K562 (cell line): Measurements from ENCODE around the gene DDX50. TPM values are rescaled to one million over a fixed set of nuclear protein-coding genes. Genes with fewer than 3 reads are reported as not detected.

Source experiments
- CCNT2 ChIP-seq: IDR thresholded peaks from 2 replicates; pipeline ENCODE4 v1.6.1; 2011; ENCODE audit warnings: borderline replicate concordance, low read depth, mild to moderate bottlenecking, moderate library complexity, mixed read lengths, low read length; ENCODE audit not compliant: insufficient read length; ENCODE audit errors: extremely low read depth
- HDAC3 ChIP-seq: fragments of 450-650 bp; IDR thresholded peaks from 2 replicates; pipeline ENCODE4 v1.6.1; 2018; ENCODE audit warnings: borderline replicate concordance, mild to moderate bottlenecking, moderate library complexity; ENCODE audit not compliant: partially characterized antibody
- HNRNPH1 ChIP-seq: fragments of 200-400 bp; formaldehyde crosslinking; optimal IDR thresholded peaks from 2 replicates; pipeline ENCODE3; 2017; ENCODE audit warnings: low read depth, mild to moderate bottlenecking, low read length, moderate library complexity
- NFIX ChIP-seq: fragments of 250-450 bp; sonication (Bioruptor Pico); IDR thresholded peaks from 2 replicates; pipeline ENCODE4 v1.4.0; 2020; ENCODE audit warnings: low read depth, mild to moderate bottlenecking, moderate library complexity
- RFX5 ChIP-seq: IDR thresholded peaks from 2 replicates; pipeline ENCODE4 v1.6.1; 2011; ENCODE audit warnings: low read depth, mild to moderate bottlenecking, improper control_type of control experiment, low read length
- ZNF23 ChIP-seq: fragments of 250-450 bp; sonication (Bioruptor Pico); IDR thresholded peaks from 2 replicates; pipeline ENCODE4 v1.4.0; 2020; ENCODE audit warnings: mild to moderate bottlenecking
- ZNF384 ChIP-seq: IDR thresholded peaks from 2 replicates; pipeline ENCODE4 v1.6.1; 2012; ENCODE audit warnings: low read depth, low read length, improper control_type of control experiment
- polyA plus RNA-seq, 8 experiments: library from polyadenylated mRNA; depleted of rRNA in 4 of 8; stranded (reverse) in 5 of 8; unstranded in 3 of 8; fragments of >200 nt; fragmentation: Nextera tagmentation in 2 of 8; fragmentation: Illumina TruSeq in 1 of 8; extraction: Ambion mirVana in 2 of 8; extraction: Trizol in 1 of 8; gene quantifications; 2 replicates each; pipeline versions ENCODE4 v1.2.1 to v1.2.3, GENCODE V29; 2011 to 2014; ENCODE audit warnings: inconsistent platforms in 1 of 8, missing spikeins in 1 of 8
- total RNA-seq, 7 experiments: library from RNA; depleted of rRNA in 6 of 7; stranded (reverse); fragments of >200 nt in 6 of 7; fragmentation: Illumina TruSeq in 2 of 7; extraction: Trizol in 2 of 7; gene quantifications; 2 replicates each; pipeline versions ENCODE4 v1.2.1 to v1.2.3, GENCODE V29; 2011 to 2021; ENCODE audit warnings: low replicate concordance in 1 of 7
- TF ChIP-seq, protein P1 (sequence below): sonication (generic); formaldehyde crosslinking; IDR thresholded peaks from 2 replicates; pipeline ENCODE4 v1.4.0; 2020; ENCODE audit warnings: mild to moderate bottlenecking, missing genetic modification reagents
- TF ChIP-seq, protein P2 (sequence below): fragments of 150-350 bp; conservative IDR thresholded peaks from 2 replicates; pipeline ENCODE4 v1.6.1; 2014; ENCODE audit warnings: low read length
- TF ChIP-seq, protein P3 (sequence below): fragments of 450-650 bp; IDR thresholded peaks from 2 replicates; pipeline ENCODE4 v1.6.1; 2016; ENCODE audit warnings: low read depth, mild to moderate bottlenecking, moderate library complexity

The DDX50 gene
- total and polyA plus RNA-seq, 9 of the 15 experiments (the other 6 are each of a cell fraction or from before 2014, with no cell fraction given) = 36.7 to 86.8 (median 57.4) TPM

DNA sequence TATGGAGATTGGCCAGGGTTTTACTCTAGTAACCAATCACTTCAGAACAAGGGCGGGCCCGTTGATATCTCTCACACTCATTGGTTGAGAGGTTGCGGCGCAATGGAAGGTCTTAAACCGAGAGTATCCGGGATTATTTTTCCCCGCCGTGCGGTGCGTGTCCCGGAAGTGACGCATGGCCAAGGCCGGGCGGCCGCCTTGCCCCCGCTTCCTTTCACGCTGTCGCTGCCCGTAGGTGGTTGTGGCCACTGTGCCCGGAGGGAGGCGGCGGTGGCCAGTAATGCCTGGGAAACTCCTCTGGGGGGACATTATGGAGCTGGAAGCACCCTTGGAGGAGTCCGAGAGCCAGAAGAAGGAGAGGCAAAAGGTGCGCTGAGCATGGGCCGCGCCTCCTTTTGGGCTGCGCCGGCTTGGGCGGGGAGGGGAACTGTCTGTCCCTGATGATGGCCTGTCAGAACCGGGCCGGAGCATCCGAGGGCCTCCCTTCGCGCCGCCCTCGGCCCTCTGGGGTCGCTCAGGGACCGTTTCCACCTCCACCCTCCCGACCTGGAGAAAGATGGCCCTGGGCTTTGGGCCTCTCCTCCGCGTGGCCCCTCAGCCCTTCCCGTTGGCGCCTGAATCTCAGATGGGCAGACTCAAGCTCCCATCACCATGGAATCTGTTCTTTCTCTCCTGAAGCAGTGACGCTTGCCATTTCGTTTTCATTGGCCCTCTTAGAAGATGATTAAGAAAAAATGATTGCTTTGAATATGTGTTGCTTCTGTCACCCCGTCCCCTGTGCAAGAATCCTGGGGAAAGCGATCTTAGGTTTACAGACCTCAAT, at the start of gene DDX50 (continued):
- TF ChIP-seq, protein P1, sequence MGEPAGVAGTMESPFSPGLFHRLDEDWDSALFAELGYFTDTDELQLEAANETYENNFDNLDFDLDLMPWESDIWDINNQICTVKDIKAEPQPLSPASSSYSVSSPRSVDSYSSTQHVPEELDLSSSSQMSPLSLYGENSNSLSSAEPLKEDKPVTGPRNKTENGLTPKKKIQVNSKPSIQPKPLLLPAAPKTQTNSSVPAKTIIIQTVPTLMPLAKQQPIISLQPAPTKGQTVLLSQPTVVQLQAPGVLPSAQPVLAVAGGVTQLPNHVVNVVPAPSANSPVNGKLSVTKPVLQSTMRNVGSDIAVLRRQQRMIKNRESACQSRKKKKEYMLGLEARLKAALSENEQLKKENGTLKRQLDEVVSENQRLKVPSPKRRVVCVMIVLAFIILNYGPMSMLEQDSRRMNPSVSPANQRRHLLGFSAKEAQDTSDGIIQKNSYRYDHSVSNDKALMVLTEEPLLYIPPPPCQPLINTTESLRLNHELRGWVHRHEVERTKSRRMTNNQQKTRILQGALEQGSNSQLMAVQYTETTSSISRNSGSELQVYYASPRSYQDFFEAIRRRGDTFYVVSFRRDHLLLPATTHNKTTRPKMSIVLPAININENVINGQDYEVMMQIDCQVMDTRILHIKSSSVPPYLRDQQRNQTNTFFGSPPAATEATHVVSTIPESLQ (CRISPR knock-in tag) = no peak; the same call in 1 of the 2 replicates
- TF ChIP-seq, protein P2, sequence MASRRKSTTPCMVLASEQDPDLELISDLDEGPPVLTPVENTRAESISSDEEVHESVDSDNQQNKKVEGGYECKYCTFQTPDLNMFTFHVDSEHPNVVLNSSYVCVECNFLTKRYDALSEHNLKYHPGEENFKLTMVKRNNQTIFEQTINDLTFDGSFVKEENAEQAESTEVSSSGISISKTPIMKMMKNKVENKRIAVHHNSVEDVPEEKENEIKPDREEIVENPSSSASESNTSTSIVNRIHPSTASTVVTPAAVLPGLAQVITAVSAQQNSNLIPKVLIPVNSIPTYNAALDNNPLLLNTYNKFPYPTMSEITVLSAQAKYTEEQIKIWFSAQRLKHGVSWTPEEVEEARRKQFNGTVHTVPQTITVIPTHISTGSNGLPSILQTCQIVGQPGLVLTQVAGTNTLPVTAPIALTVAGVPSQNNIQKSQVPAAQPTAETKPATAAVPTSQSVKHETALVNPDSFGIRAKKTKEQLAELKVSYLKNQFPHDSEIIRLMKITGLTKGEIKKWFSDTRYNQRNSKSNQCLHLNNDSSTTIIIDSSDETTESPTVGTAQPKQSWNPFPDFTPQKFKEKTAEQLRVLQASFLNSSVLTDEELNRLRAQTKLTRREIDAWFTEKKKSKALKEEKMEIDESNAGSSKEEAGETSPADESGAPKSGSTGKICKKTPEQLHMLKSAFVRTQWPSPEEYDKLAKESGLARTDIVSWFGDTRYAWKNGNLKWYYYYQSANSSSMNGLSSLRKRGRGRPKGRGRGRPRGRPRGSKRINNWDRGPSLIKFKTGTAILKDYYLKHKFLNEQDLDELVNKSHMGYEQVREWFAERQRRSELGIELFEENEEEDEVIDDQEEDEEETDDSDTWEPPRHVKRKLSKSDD = no peak
- TF ChIP-seq ZNF384 = no peak
- TF ChIP-seq CCNT2 = no peak
- TF ChIP-seq, protein P3, sequence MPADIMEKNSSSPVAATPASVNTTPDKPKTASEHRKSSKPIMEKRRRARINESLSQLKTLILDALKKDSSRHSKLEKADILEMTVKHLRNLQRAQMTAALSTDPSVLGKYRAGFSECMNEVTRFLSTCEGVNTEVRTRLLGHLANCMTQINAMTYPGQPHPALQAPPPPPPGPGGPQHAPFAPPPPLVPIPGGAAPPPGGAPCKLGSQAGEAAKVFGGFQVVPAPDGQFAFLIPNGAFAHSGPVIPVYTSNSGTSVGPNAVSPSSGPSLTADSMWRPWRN = peak; percentile 26; the same call in 1 of the 2 replicates
- no peak for TF ChIP-seq ZNF23 (CRISPR knock-in tag)
- TF ChIP-seq NFIX (CRISPR knock-in tag) = no peak
- TF ChIP-seq HNRNPH1 = no peak
- TF ChIP-seq RFX5 = no peak
- no peak for TF ChIP-seq HDAC3
